H9 (cell line): ENCODE data around the gene LTBP2. TPM values are rescaled to one million over a fixed set of nuclear protein-coding genes. Genes with fewer than 3 reads are reported as not detected.

Experiments
- DNase-seq: peaks from one replicate; pipeline ENCODE4 v3.0.0-alpha.2; 2017
- H2AFZ ChIP-seq: one replicate; pipeline ENCODE4 v1.6.1; 2013; ENCODE audit warnings: mild to moderate bottlenecking, low read length, control low read depth, moderate library complexity
- H2AK5ac ChIP-seq: 2 replicates; pipeline ENCODE4 v1.6.1; 2013; ENCODE audit warnings: low read length, control low read depth, mixed read lengths; ENCODE audit not compliant: insufficient read length
- H2BK120ac ChIP-seq: one replicate; pipeline ENCODE4 v1.6.1; 2013; ENCODE audit warnings: low read depth, mild to moderate bottlenecking, low read length, control low read depth, inconsistent platforms; ENCODE audit not compliant: poor library complexity, severe bottlenecking
- H2BK12ac ChIP-seq: 2 replicates; pipeline ENCODE4 v1.6.1; 2013; ENCODE audit warnings: low read length, control low read depth, mixed read lengths, low read depth; ENCODE audit not compliant: insufficient read length
- H2BK15ac ChIP-seq: 2 replicates; pipeline ENCODE4 v1.6.1; 2013; ENCODE audit warnings: low read depth, low read length, control low read depth
- H2BK20ac ChIP-seq: one replicate; pipeline ENCODE4 v1.6.1; 2013; ENCODE audit warnings: low read depth, mild to moderate bottlenecking, low read length, control low read depth, inconsistent platforms; ENCODE audit not compliant: poor library complexity, severe bottlenecking
- H2BK5ac ChIP-seq: 2 replicates; pipeline ENCODE4 v1.6.1; 2013; ENCODE audit warnings: low read length, control low read depth, mixed read lengths; ENCODE audit not compliant: insufficient read length
- H3K14ac ChIP-seq: 2 replicates; pipeline ENCODE4 v1.6.1; 2013; ENCODE audit warnings: low read length, control low read depth; ENCODE audit not compliant: insufficient read depth
- H3K18ac ChIP-seq: 2 replicates; pipeline ENCODE4 v1.6.1; 2013; ENCODE audit warnings: low read depth, mild to moderate bottlenecking, mixed read lengths, low read length, control low read depth; ENCODE audit not compliant: insufficient read length
- H3K23ac ChIP-seq: 2 replicates; pipeline ENCODE4 v1.6.1; 2013; ENCODE audit warnings: low read length, control low read depth, mixed read lengths, low read depth; ENCODE audit not compliant: insufficient read length
- H3K23me2 ChIP-seq: 2 replicates; pipeline ENCODE4 v1.6.1; 2013; ENCODE audit warnings: low read depth, mild to moderate bottlenecking, mixed read lengths, low read length, control low read depth; ENCODE audit not compliant: insufficient read length, poor library complexity, severe bottlenecking
- H3K27ac ChIP-seq: 2 replicates; pipeline ENCODE4 v1.5.1; 2013; ENCODE audit warnings: low read length, control low read depth, mixed read lengths, low read depth; ENCODE audit not compliant: insufficient read length
- H3K27me3 ChIP-seq: 2 replicates; pipeline ENCODE4 v1.6.1; 2013; ENCODE audit warnings: low read length, control low read depth, inconsistent platforms; ENCODE audit not compliant: insufficient read depth
- H3K4ac ChIP-seq: 2 replicates; pipeline ENCODE4 v1.6.1; 2013; ENCODE audit warnings: low read depth, mild to moderate bottlenecking, control low read depth, inconsistent platforms, low read length, moderate library complexity
- H3K4me1 ChIP-seq: 2 replicates; pipeline ENCODE4 v1.6.1; 2013; ENCODE audit warnings: low read length, control low read depth, inconsistent platforms; ENCODE audit not compliant: insufficient read depth
- H3K4me2 ChIP-seq: 2 replicates; pipeline ENCODE4 v1.6.1; 2013; ENCODE audit warnings: low read length, control low read depth, mixed read lengths; ENCODE audit not compliant: insufficient read length, insufficient read depth
- H3K56ac ChIP-seq: 2 replicates; pipeline ENCODE4 v1.6.1; 2013; ENCODE audit warnings: low read depth, mild to moderate bottlenecking, mixed read lengths, low read length, control low read depth; ENCODE audit not compliant: insufficient read length
- H3K79me1 ChIP-seq: 2 replicates; pipeline ENCODE4 v1.6.1; 2013; ENCODE audit warnings: low read depth, mild to moderate bottlenecking, moderate library complexity, low read length, control low read depth, inconsistent platforms; ENCODE audit not compliant: insufficient read depth, poor library complexity, severe bottlenecking
- H3K79me2 ChIP-seq: 2 replicates; pipeline ENCODE4 v1.6.1; 2013; ENCODE audit warnings: low read length, control low read depth, inconsistent platforms; ENCODE audit not compliant: insufficient read depth
- H3K9ac ChIP-seq: 2 replicates; pipeline ENCODE4 v1.6.1; 2013; ENCODE audit warnings: low read length, control low read depth, mixed read lengths; ENCODE audit not compliant: insufficient read length; ENCODE audit errors: extremely low read depth
- H3K9me3 ChIP-seq: one replicate; pipeline ENCODE4 v1.6.1; 2013; ENCODE audit warnings: low read depth, low read length, inconsistent platforms; ENCODE audit not compliant: control insufficient read depth
- H3T11ph ChIP-seq: one replicate; pipeline ENCODE4 v1.6.1; 2013; ENCODE audit warnings: mild to moderate bottlenecking, low read length, control low read depth, inconsistent platforms
- H4K20me1 ChIP-seq: one replicate; pipeline ENCODE4 v1.6.1; 2013; ENCODE audit not compliant: control insufficient read depth, insufficient read length, insufficient read depth
- H4K5ac ChIP-seq: 2 replicates; pipeline ENCODE4 v1.6.1; 2013; ENCODE audit warnings: low read depth, mild to moderate bottlenecking, mixed read lengths, low read length, control low read depth; ENCODE audit not compliant: insufficient read length
- H4K8ac ChIP-seq: replicated peaks from 2 replicates; pipeline ENCODE4 v1.6.1; 2013; ENCODE audit warnings: low read length, control low read depth, mixed read lengths, low read depth; ENCODE audit not compliant: insufficient read length
- H4K91ac ChIP-seq: 2 replicates; pipeline ENCODE4 v1.6.1; 2013; ENCODE audit warnings: low read depth, mild to moderate bottlenecking, moderate library complexity, mixed read lengths, low read length, control low read depth; ENCODE audit not compliant: insufficient read length
- H3K27ac Mint-ChIP-seq, 3 experiments: 2 replicates in 2 of 3; 3 replicates in 1 of 3; pipeline ENCODE4 v1.8.0; 2020 to 2021; ENCODE audit warnings: mixed read lengths in 3 of 3, mild to moderate bottlenecking in 1 of 3, moderate library complexity in 1 of 3
- H3K27me3 Mint-ChIP-seq: 2 replicates; pipeline ENCODE4 v1.8.0; 2021; ENCODE audit warnings: low read depth, mild to moderate bottlenecking, moderate library complexity, mixed read lengths
- H3K36me3 Mint-ChIP-seq, 3 experiments: 2 replicates in 2 of 3; 3 replicates in 1 of 3; pipeline ENCODE4 v1.8.0; 2020 to 2021; ENCODE audit warnings: low read depth in 3 of 3, mixed read lengths in 3 of 3; ENCODE audit not compliant: insufficient read depth in 1 of 3
- H3K4me1 Mint-ChIP-seq, 2 experiments: 2 replicates each; pipeline ENCODE4 v1.8.0; 2020; ENCODE audit warnings: mixed read lengths in 2 of 2
- H3K4me3 Mint-ChIP-seq, 2 experiments: 2 replicates in 1 of 2; 3 replicates in 1 of 2; pipeline ENCODE4 v1.8.0; 2020 to 2021; ENCODE audit warnings: mild to moderate bottlenecking in 2 of 2, mixed read lengths in 2 of 2, moderate library complexity in 1 of 2
- H3K9me3 Mint-ChIP-seq, 2 experiments: 2 replicates in 1 of 2; 3 replicates in 1 of 2; pipeline ENCODE4 v1.8.0; 2020; ENCODE audit warnings: mild to moderate bottlenecking in 2 of 2, mixed read lengths in 2 of 2, moderate library complexity in 1 of 2
- CTCF ChIP-seq: fragments of 200-600 bp; sonication (generic); conservative IDR thresholded peaks from 3 replicates; pipeline ENCODE4 v1.8.0; 2021; ENCODE audit warnings: antibody characterized with exemption, mild to moderate bottlenecking
- WGBS: extraction: QIAGEN DNeasy Blood & Tissue Kit; methylation state at CpG from one replicate; pipeline ENCODE4 v1.1.7; 2013; ENCODE audit warnings: missing lambda C conversion rate, low lambda C conversion rate, mixed read lengths; ENCODE audit not compliant: insufficient read length; ENCODE audit errors: extremely low coverage; 5-methylcytosine and 5-hydroxymethylcytosine counted together
- total RNA-seq: library from RNA; stranded (reverse); gene quantifications from 2 replicates; pipeline ENCODE4 v1.2.1, GENCODE V29; 2021

The LTBP2 gene
- total RNA-seq, 1 experiment from 2014 or later, result 0.77 TPM

- no peak overlapping the region for H3K4me2 ChIP-seq
- no CpG with 5 or more reads among the region's 14 CpGs for WGBS
- H3K14ac ChIP-seq, result no peak overlapping the region
- H3K79me2 ChIP-seq, result no peaks in the 10 kb centered on the region
- no peak overlapping the region for H2BK120ac ChIP-seq
- no peak overlapping the region for H2BK5ac ChIP-seq
- no peaks in the 10 kb centered on the region for H3K79me1 ChIP-seq
- no peak overlapping the region for H3K4ac ChIP-seq
- H2AFZ ChIP-seq, result no peak overlapping the region
- H3T11ph ChIP-seq, result no peak overlapping the region
- no peak overlapping the region for H4K5ac ChIP-seq
- H2BK15ac ChIP-seq, result no peak overlapping the region
- H3K4me1 ChIP-seq, result no peaks in the 10 kb centered on the region
- H4K20me1 ChIP-seq, result no peaks in the 10 kb centered on the region
- H3K27ac Mint-ChIP-seq, result no peak overlapping the region
- no peak overlapping the region for H2BK20ac ChIP-seq
- H4K8ac ChIP-seq, result no peak overlapping the region
- H3K56ac ChIP-seq, result no peak overlapping the region
- H3K9ac ChIP-seq, result no peak overlapping the region
- H3K36me3 Mint-ChIP-seq, result no peaks in the 10 kb centered on the region
- no peak for DNase-seq
- no peaks in the 10 kb centered on the region for H3K9me3 ChIP-seq
- H3K23me2 ChIP-seq, result no peaks in the 10 kb centered on the region
- H3K27me3 Mint-ChIP-seq, result peaks cover 6% of the 10 kb centered on the region
- H2BK12ac ChIP-seq, result no peak overlapping the region
- no peak overlapping the region for H3K4me3 Mint-ChIP-seq
- no peak overlapping the region for H4K91ac ChIP-seq
- H3K9me3 Mint-ChIP-seq, result no peaks in the 10 kb centered on the region
- H3K18ac ChIP-seq, result no peak overlapping the region
- no peaks in the 10 kb centered on the region for H3K27me3 ChIP-seq
- TF ChIP-seq CTCF, result no peak
- peaks cover 14 to 21% of the 10 kb centered on the region in 2 experiments for H3K4me1 Mint-ChIP-seq
- no peak overlapping the region for H3K27ac ChIP-seq
- no peak overlapping the region for H3K23ac ChIP-seq
- H2AK5ac ChIP-seq, result no peak overlapping the region
Measured at GRCh38 chr14:74524076-74524811, 87.8 kb downstream of the LTBP2 start.
